8988T (cell line): ENCODE results near the gene PPP1R7.

Experiments used
- DNase-seq: peaks from one replicate; pipeline ENCODE4 v3.0.0; 2011

PPP1R7 gene

GRCh38 chr2:241217320-241218031 lies 67.2 kb downstream of the PPP1R7 start:
- DNase-seq = peak; percentile 95

- peak; percentile 74 for DNase-seq
Observed at GRCh38 chr2:241218131-241219029, 68.1 kb downstream of the PPP1R7 start.

GRCh38 chr2:241219030-241219382 lies 68.7 kb downstream of the PPP1R7 start:
- DNase-seq = no peak

- DNase-seq = no peak
Observed at GRCh38 chr2:241219856-241220356, 69.6 kb downstream of the PPP1R7 start.

- DNase-seq = no peak
Observed at GRCh38 chr2:241223211-241224017, 73.1 kb downstream of the PPP1R7 start.

- no peak for DNase-seq
Observed at GRCh38 chr2:241224018-241224850, 74.0 kb downstream of the PPP1R7 start.

- DNase-seq = no peak
Observed at GRCh38 chr2:241224851-241225438, 74.7 kb downstream of the PPP1R7 start.

GRCh38 chr2:241225545-241225944 lies 75.3 kb downstream of the PPP1R7 start:
- DNase-seq = no peak

- no peak for DNase-seq
Observed at GRCh38 chr2:241225983-241226382, 75.7 kb downstream of the PPP1R7 start.

- no peak for DNase-seq
Observed at GRCh38 chr2:241226723-241227572, 76.7 kb downstream of the PPP1R7 start.

GRCh38 chr2:241227594-241227993 lies 77.3 kb downstream of the PPP1R7 start:
- DNase-seq = no peak

GRCh38 chr2:241228081-241228859 lies 78.0 kb downstream of the PPP1R7 start:
- DNase-seq = no peak

- DNase-seq = no peak
Observed at GRCh38 chr2:241228860-241229516, 78.7 kb downstream of the PPP1R7 start.

GRCh38 chr2:241229563-241230401 lies 79.5 kb downstream of the PPP1R7 start:
- no peak for DNase-seq

- no peak for DNase-seq
Observed at GRCh38 chr2:241230435-241230834, 80.2 kb downstream of the PPP1R7 start.

GRCh38 chr2:241232736-241233575 lies 82.7 kb downstream of the PPP1R7 start:
- DNase-seq = no peak
